GM19455 (cell line): ENCODE data around the gene LSP1.
"Not testable (repeated sequence)": the region's sequence is repeated elsewhere in the genome, so short reads cannot be mapped to it uniquely, and the experiment has no call there.

Source experiments
- ATAC-seq: cut with Tn5 transposase; IDR thresholded peaks from one replicate; pipeline ENCODE4 v1.9.1; 2021; ENCODE audit not compliant: unreplicated experiment

Gene LSP1

GRCh38 chr11:1875093-1875850, 22.4 kb downstream of the LSP1 start:
- ATAC-seq: no peak

DNA sequence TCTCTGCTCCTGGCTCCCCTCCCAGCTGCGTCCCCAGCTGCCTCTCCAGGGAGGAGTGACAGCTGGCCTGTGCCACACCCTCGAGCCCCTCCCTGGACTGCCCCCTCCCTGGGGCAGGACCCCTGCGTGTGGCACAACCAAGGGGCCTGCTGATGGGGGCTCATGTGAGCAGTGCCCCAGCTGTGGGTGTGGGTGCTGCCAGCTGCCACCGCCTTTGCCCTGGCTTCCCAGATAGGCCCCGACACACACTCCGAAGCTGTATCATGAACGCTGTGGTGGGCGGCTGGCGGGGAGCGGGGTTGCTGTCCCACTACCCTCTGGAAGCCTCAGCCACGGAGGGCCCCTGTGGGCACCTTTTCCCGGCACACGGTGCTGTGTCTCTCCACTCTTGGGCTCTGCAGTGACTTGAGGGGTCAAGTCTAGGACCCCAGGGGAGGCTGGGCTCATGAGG, 23.0 kb downstream of the LSP1 start:
- not testable (repeated sequence) for ATAC-seq

DNA sequence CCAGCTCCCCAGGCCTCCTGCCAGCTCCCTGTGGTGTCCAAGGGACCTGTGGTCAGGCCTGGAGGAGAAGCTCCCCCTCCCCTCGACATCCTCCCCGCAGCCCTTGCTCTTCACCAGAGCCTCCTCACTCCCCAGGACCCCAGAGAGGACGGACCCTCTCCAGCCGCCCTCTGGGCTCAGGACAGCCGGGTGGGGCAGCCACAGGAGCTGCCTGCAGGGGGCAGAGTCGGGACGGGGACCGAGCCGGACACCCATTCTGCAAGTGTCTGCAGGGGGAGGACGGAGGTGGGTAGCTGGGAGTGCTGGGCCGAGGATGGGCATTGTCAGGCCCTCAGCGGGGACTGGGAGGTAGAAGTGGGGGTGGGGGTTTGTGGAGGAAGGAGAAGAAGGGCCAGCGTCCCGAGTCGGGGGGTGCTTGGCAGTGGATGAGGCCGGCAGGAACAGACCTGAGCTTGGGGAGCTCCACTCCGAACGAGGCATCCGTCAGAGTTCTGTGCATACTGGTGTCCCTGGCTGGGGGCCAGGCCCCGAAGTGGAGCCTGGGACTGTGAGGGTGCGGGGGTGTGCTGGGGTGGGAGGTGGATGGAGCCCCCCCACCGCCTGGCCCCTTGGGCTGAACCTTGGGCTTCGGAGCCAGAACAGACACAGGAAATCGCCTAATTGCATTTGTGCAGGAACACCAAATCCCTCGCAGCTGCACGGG, 23.6 kb downstream of the LSP1 start:
- ATAC-seq: no peak

- no peak for ATAC-seq
Measured at GRCh38 chr11:1877211-1878136, 24.6 kb downstream of the LSP1 start.

DNA sequence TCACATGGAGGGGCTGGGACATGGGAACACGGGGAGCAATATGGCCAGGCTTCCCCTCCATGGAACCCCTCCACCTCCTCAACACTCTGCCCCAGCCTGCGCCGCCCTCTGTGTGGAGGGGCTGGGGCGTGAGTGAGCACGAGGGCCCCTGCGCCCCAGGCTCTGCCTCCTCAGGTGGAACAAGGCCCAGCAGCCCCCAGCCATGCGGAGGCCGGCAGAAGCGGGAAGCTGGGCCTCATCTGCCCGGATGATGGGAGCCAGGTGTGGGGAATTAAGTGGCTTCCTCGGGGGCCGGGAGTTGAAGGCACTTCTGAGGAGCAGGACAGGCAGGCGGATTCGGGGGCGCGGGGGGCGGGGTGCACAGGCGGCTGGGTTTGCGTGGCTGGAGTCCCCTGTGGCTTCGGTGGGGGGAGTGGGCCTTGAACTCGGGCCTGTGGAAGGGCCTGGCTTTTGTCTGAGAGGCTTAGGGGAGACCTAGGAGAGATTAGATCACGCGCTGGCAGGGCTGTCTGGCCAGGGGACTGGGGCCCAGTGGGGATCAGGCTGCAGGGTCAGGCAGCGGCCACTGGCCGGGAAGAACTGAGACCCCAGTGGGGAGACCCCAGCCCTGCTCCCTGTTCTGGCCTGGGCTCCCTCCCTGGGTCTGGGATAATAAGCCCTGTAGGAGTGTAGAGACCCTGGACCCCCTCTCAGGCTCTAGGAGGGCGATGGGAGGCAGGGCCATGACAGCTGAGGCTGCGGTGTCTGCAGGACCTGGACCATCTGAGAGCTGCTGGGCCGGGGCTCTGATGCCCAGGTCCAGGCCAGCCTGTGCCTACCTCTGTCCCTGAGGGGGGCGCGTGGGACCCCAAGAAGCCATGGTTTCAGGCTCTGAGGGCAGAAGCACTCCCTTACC, 25.5 kb downstream of the LSP1 start:
- ATAC-seq: no peak

GRCh38 chr11:1879342-1879940, 26.6 kb downstream of the LSP1 start:
- no peak for ATAC-seq

GRCh38 chr11:1879941-1880720, 27.2 kb downstream of the LSP1 start:
- no peak for ATAC-seq

- no peak for ATAC-seq
Measured at GRCh38 chr11:1880746-1881441, 28.0 kb downstream of the LSP1 start.

DNA sequence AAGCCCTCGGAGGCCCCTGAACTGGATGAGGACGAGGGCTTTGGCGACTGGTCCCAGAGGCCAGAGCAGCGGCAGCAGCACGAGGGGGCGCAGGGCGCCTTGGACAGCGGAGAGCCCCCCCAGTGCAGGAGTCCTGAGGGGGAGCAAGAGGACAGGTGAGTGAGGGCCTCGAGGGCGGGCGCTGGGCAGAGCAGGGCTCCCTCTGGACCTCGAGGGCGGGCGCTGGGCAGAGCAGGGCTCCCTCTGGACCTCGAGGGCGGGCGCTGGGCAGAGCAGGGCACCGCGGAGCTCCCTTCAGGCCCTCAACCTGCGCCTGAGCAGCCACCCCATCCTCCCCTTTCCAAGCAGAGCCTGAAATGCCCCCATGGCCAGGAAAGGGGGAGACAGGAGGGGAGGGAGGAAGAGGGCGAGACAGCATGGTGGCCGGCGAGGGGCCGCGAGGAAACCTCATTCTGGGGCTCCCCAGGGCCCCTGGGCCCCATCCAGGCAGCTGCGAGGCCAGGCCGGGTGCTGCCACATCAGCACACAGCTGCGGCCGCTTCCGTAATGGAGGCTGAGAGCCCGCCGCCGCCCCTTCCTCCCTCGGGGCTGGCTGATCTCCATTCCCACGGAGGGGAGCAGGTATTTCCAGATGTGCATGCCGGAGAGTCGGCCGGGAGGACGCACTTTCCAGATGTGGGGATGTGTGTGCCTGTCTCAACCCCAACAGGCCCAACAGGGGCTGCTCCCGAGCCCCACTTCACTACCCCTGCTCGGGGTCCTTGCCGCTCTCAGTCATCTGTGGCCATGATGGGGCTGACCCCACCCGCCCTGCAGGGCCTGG, 28.8 kb downstream of the LSP1 start:
- no peak for ATAC-seq

DNA sequence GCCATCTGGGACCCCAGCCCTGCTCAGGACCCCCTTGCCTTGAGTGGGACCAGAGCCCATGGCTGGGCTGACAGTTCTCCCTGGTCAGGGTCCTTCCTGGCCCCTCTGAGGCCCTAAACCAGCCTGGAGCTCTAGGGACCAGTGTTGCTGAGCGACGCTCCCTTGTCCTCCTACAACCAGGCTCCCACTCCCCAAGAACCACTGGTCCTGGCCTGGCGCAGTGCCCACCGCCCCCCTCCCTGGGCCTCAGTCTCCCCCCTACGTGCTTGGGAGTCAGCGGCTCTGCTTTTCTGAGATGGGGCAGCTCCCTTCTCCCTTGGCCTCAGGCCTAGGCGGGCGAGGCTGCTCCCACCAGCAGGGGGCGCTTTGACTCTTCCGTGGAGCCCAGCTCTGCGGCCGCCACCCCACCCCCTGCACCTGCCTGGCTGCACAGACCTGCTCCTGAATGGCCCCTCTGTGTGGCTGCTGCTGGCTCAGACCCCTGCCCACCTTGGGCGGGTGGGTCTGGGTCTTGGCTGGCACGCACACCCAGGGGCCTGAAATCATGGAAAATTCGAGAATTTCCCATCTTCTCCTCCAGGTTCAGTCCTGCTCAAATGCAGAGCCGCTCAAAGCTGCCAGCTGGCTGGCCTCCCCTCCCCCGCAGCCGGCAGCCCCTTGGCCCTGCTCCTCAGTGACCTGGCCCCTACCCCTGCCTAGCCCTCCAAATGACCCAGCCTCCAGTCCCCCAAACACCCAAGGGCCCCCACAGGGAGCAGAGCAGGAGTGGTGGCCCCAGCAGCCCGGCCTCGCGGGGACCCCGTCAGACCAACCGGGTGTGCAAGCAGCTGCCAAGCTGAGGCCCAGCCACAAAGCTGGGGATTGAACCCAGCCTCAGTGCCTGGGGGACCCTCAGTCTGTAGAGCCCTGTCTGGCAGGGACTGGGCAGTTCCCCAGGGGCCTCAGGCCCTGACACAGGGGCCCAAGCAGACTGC, 29.7 kb downstream of the LSP1 start:
- no peak for ATAC-seq

DNA sequence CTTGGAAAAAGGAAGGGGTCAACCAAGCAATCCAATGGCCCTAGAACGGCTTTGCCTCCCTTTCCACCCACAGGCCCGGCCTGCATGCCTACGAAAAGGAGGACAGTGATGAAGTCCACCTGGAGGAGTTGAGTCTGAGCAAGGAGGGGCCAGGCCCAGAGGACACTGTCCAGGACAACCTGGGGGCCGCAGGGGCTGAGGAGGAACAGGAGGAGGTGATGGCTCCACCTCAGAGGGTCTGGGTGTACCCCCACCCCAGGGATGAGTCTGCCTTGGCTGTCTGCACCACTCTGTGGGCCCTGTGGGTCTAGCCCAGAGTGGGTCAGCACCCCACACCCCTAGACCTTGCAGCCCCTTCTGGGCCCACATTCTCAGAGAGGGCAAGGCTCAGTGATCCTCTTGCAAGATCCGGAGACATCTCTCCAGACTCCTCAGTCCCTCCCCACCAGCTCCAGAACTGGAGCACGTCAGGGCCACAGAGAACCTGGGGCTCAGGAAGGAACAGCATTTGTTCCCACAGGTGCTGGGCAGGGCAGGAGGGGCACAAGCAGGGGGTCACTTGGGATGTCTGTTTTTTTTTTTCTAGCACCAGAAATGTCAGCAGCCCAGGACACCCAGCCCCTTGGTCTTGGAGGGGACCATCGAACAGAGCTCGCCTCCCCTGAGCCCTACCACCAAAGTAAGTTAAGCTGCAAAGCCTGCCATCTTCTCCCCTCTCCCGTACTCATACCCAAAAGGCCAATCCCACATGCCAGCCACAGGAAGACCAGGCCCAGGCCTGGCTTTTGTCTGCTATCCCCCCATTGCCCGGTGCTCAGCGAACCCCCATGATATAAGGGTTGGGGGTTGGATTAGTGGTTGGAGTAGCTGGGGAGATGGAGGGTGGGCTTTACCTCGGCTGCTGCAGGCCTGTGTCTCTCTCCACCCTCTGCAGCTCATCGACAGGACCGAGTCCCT, 30.7 kb downstream of the LSP1 start:
- ATAC-seq: no peak

DNA sequence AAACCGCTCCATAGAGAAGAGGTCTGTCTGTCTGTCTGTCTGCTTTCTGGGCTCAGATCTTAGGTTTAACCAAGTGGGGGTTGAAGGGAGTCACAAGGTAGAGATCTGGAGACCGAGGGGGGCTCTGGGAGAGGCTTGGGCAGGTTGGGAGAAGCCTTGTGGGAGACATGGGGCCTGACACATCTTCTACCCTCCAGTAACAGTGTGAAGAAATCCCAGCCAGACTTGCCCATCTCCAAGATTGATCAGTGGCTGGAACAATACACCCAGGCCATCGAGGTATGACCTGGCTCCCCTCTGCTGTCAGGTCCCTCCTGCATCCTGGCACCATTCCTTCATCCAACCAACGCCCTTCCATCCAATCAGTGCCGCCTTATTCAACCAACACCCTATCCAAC, 31.4 kb downstream of the LSP1 start:
- no peak for ATAC-seq

GRCh38 chr11:1886551-1886950, 33.7 kb downstream of the LSP1 start:
- not testable (repeated sequence) for ATAC-seq

GRCh38 chr11:1887451-1888346, 34.8 kb downstream of the LSP1 start:
- ATAC-seq: no peak
